Ovary (tissue), 3 donors: ENCODE data around the gene DNA2.

Experiments used
- EP300 ChIP-seq: sonication (generic); formaldehyde crosslinking; IDR thresholded peaks from one replicate; pipeline ENCODE4 v1.6.1; 2017; ENCODE audit warnings: antibody characterized with exemption
- TF ChIP-seq, protein P1 (sequence below), 3 donors: fragments of 450-650 bp in 2 of 3; fragments of 200-600 bp in 1 of 3; IDR thresholded peaks; one replicate each; pipeline versions ENCODE4 v1.5.1 to v1.8.0; 2016 to 2022; ENCODE audit warnings: antibody characterized with exemption in 3 of 3, mild to moderate bottlenecking in 1 of 3
- donor health status: DM: no; HTN: no; CAD: no.

DNA sequence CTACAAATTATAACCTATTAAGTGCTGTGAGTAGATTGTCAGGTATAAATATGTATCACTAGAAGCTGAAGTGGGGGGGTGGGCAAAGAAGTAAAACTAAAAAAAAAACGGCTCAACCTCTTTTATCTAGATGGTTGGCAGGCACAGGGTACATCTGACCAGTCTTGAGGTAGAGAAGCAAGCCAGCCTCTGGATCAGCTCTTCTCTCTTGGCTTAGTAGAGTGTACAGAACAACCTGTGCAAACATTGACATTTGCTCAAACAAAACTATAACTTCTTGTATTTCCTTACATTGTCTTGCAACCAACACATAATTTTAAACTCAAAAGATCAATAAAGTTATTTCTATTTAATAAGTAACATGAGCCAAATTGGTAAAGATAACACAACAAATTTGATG is 25.6 kb downstream of the DNA2 start:
- TF ChIP-seq, protein P1, sequence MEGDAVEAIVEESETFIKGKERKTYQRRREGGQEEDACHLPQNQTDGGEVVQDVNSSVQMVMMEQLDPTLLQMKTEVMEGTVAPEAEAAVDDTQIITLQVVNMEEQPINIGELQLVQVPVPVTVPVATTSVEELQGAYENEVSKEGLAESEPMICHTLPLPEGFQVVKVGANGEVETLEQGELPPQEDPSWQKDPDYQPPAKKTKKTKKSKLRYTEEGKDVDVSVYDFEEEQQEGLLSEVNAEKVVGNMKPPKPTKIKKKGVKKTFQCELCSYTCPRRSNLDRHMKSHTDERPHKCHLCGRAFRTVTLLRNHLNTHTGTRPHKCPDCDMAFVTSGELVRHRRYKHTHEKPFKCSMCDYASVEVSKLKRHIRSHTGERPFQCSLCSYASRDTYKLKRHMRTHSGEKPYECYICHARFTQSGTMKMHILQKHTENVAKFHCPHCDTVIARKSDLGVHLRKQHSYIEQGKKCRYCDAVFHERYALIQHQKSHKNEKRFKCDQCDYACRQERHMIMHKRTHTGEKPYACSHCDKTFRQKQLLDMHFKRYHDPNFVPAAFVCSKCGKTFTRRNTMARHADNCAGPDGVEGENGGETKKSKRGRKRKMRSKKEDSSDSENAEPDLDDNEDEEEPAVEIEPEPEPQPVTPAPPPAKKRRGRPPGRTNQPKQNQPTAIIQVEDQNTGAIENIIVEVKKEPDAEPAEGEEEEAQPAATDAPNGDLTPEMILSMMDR (IDR thresholded peaks at IDR 0.05), result no peak
- TF ChIP-seq EP300, result no peak
